Measurements from ENCODE around the gene ZBP1.

- TF ChIP-seq POLR2A (IDR thresholded peaks at IDR 0.05) (no peak), CTCF (IDR thresholded peaks at IDR 0.05) (no peak)
Observed at GRCh38 chr20:57595041-57596030, 24.9 kb downstream of the ZBP1 start.
